ENCODE results near the gene DDAH2.

Gene DDAH2

GRCh38 chr6:31702819-31703716, 26.0 kb downstream of the DDAH2 start, which contains the start of gene ABHD16A:
ABHD16A (minus strand) TSS chr6:31703324; CDS start chr6:31703281, 43 bp downstream.
- Histone ChIP-seq H3K4me3 (ENCODE audit: low read depth in 1 of 2, low read length in 2 of 2) (peak within 1 kb of the TSS; percentile 82 to 91), H3K4me2 (ENCODE audit: insufficient read depth, low read length) (peak within 1 kb of the TSS; percentile 73), H4K20me1 (ENCODE audit: insufficient read depth, low read length) (no peaks in the 10 kb centered on the region), H3K27me3 (ENCODE audit: insufficient read depth, low read length, poor library complexity) (no peaks in the 10 kb centered on the region), H3K36me3 (ENCODE audit: insufficient read depth, low read length) (peaks cover 28% of the 10 kb centered on the region), H2AFZ (ENCODE audit: low read depth, low read length) (peak within 1 kb of the TSS; percentile 81), H3K9ac (ENCODE audit: low read depth, low read length) (peak within 1 kb of the TSS; percentile 84), H3K27ac (ENCODE audit: low read length) (peak within 1 kb of the TSS; percentile 93), H3K4me1 (ENCODE audit: insufficient read depth, low read length) (peaks cover 34% of the 10 kb centered on the region), H3K9me3 (ENCODE audit: insufficient read depth, low read length, severe bottlenecking) (no peaks in the 10 kb centered on the region), H3K79me2 (ENCODE audit: insufficient read depth, low read length) (peaks cover 42% of the 10 kb centered on the region)
- DNase-seq: peak; percentile 99
- TF ChIP-seq EZH2 (IDR thresholded peaks at IDR 0.05; ENCODE audit: borderline replicate concordance, low read depth, low read length, severe bottlenecking) (no peak), CTCF (IDR thresholded peaks at IDR 0.05; ENCODE audit: borderline replicate concordance, extremely low read depth, low read length, poor library complexity, severe bottlenecking) (no peak)
- peak; percentile 92 for ATAC-seq (ENCODE audit: insufficient read depth, low read depth)

- peak; percentile 15 for ATAC-seq (ENCODE audit: insufficient read depth, low read depth)
- peak overlapping the region; percentile 84 for H3K9ac ChIP-seq (ENCODE audit: low read depth, low read length)
- peak overlapping the region; percentile 73 for H3K4me2 ChIP-seq (ENCODE audit: insufficient read depth, low read length)
- DNase-seq: no peak
- no peak for TF ChIP-seq EZH2 (IDR thresholded peaks at IDR 0.05; ENCODE audit: borderline replicate concordance, low read depth, low read length, severe bottlenecking)
- no peak for TF ChIP-seq CTCF (IDR thresholded peaks at IDR 0.05; ENCODE audit: borderline replicate concordance, extremely low read depth, low read length, poor library complexity, severe bottlenecking)
- H3K27ac ChIP-seq (ENCODE audit: low read length): peak overlapping the region; percentile 93
- H3K36me3 ChIP-seq (ENCODE audit: insufficient read depth, low read length): peaks cover 33% of the 10 kb centered on the region
- peaks cover 44% of the 10 kb centered on the region for H3K79me2 ChIP-seq (ENCODE audit: insufficient read depth, low read length)
- no peaks in the 10 kb centered on the region for H3K9me3 ChIP-seq (ENCODE audit: insufficient read depth, low read length, severe bottlenecking)
- H3K4me3 ChIP-seq (ENCODE audit: low read depth in 1 of 2, low read length in 2 of 2): peak overlapping the region; percentile 82 to 91
- peak overlapping the region; percentile 76 for H2AFZ ChIP-seq (ENCODE audit: low read depth, low read length)
- H3K27me3 ChIP-seq (ENCODE audit: insufficient read depth, low read length, poor library complexity): no peaks in the 10 kb centered on the region
- peaks cover 34% of the 10 kb centered on the region for H3K4me1 ChIP-seq (ENCODE audit: insufficient read depth, low read length)
- no peaks in the 10 kb centered on the region for H4K20me1 ChIP-seq (ENCODE audit: insufficient read depth, low read length)
Observed at GRCh38 chr6:31702405-31702818, 26.7 kb downstream of the DDAH2 start.

DNA sequence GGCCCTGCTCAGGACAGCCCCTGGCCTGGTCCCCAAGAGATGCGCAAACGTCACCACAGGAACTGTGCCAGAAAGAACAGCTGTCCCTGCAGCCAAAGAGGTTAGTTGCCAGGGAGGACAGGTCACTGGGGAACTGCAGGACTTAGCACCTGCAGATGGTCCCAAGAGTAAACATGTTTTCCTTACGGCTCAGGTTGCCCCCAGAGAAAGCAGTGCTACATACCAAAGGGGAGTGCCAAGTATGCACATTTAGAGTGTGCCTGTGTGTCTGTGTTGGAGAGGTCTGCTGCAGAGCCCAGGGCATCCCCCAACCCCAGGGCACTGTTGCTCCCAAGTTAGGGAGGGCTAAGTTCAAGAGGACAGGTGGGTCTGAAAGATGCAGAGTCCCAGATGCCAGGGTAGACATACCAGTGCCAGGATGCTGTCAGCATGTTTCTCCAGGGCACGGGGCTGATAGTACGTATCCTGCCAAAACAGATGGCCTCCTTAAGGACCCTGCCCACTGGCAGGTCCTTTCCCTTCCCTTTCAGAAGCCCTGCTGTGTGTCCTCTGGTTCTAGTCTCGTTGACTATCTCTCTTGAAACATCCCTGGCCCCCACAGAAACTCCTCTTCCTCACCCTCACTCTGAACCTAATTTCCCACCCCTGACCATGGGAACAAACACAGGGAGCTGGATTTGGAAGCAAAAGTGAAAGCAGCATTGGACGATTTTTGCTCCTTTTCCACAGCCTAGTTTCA, 27.3 kb downstream of the DDAH2 start:
- H3K36me3 ChIP-seq (ENCODE audit: insufficient read depth, low read length): peaks cover 39% of the 10 kb centered on the region
- TF ChIP-seq CTCF (IDR thresholded peaks at IDR 0.05; ENCODE audit: borderline replicate concordance, extremely low read depth, low read length, poor library complexity, severe bottlenecking): no peak
- TF ChIP-seq EZH2 (IDR thresholded peaks at IDR 0.05; ENCODE audit: borderline replicate concordance, low read depth, low read length, severe bottlenecking): no peak
- no peaks in the 10 kb centered on the region for H3K9me3 ChIP-seq (ENCODE audit: insufficient read depth, low read length, severe bottlenecking)
- peak overlapping the region; percentile 82 to 91 for H3K4me3 ChIP-seq (ENCODE audit: low read depth in 1 of 2, low read length in 2 of 2)
- H3K4me1 ChIP-seq (ENCODE audit: insufficient read depth, low read length): peaks cover 34% of the 10 kb centered on the region
- H3K27me3 ChIP-seq (ENCODE audit: insufficient read depth, low read length, poor library complexity): no peaks in the 10 kb centered on the region
- H2AFZ ChIP-seq (ENCODE audit: low read depth, low read length): peak overlapping the region; percentile 76; the same call in 1 of the 2 replicates
- H4K20me1 ChIP-seq (ENCODE audit: insufficient read depth, low read length): no peaks in the 10 kb centered on the region
- H3K4me2 ChIP-seq (ENCODE audit: insufficient read depth, low read length): peak overlapping the region; percentile 73
- H3K9ac ChIP-seq (ENCODE audit: low read depth, low read length): peak overlapping the region; percentile 84
- peaks cover 44% of the 10 kb centered on the region for H3K79me2 ChIP-seq (ENCODE audit: insufficient read depth, low read length)
- no peak for DNase-seq
- ATAC-seq (ENCODE audit: insufficient read depth, low read depth): 0 out of 3 replicates have a peak, but pooled peaks have one; percentile 7
- H3K27ac ChIP-seq (ENCODE audit: low read length): peak overlapping the region; percentile 93

All from DND-41 (cell line).